Nucleus accumbens (tissue), 56 donors: ENCODE data around the gene GARNL3.

ENCODE experiments used
- DNase-seq, 56 donors: peaks; one replicate each; lab custom pipeline; 2025; lab: John Stamatoyannopoulos, UW

GARNL3 gene

GRCh38 chr9:127397646-127398274 lies 133.2 kb downstream of the GARNL3 start:
- DNase-seq = peak in 15 of 56 donors; percentile 10 to 64 (median 30)

- no peak for DNase-seq
Measured at GRCh38 chr9:127398275-127398647, 133.7 kb downstream of the GARNL3 start.

GRCh38 chr9:127398715-127399400 lies 134.3 kb downstream of the GARNL3 start:
- DNase-seq = no peak

- no peak for DNase-seq
Measured at GRCh38 chr9:127399736-127400269, 135.2 kb downstream of the GARNL3 start.

- peak in 18 of 56 donors; percentile 9 to 70 (median 46) for DNase-seq
Measured at GRCh38 chr9:127402401-127403090, 138.0 kb downstream of the GARNL3 start.

- no peak for DNase-seq
Measured at GRCh38 chr9:127403507-127404192, 139.1 kb downstream of the GARNL3 start.

GRCh38 chr9:127404631-127405030 lies 140.1 kb downstream of the GARNL3 start:
- DNase-seq = no peak

GRCh38 chr9:127405344-127406125 lies 141.0 kb downstream of the GARNL3 start:
- no peak for DNase-seq

- no peak for DNase-seq
Measured at GRCh38 chr9:127406799-127407491, 142.4 kb downstream of the GARNL3 start.

- no peak for DNase-seq
Measured at GRCh38 chr9:127407492-127407843, 142.9 kb downstream of the GARNL3 start.

GRCh38 chr9:127411122-127411521 lies 146.5 kb downstream of the GARNL3 start:
- no peak for DNase-seq

GRCh38 chr9:127415141-127415540 lies 150.6 kb downstream of the GARNL3 start:
- no peak for DNase-seq

- DNase-seq = no peak
Measured at GRCh38 chr9:127415657-127416056, 151.1 kb downstream of the GARNL3 start.

GRCh38 chr9:127417131-127418036 lies 152.8 kb downstream of the GARNL3 start:
- DNase-seq = peak in 11 of 56 donors; percentile 10 to 51 (median 29)

GRCh38 chr9:127418037-127418471 lies 153.5 kb downstream of the GARNL3 start:
- DNase-seq = peak in 2 of 56 donors; percentile 5 to 16

- DNase-seq = no peak
Measured at GRCh38 chr9:127419348-127419747, 154.8 kb downstream of the GARNL3 start.

GRCh38 chr9:127421057-127421456 lies 156.5 kb downstream of the GARNL3 start:
- no peak for DNase-seq

GRCh38 chr9:127422133-127422782 lies 157.7 kb downstream of the GARNL3 start:
- no peak for DNase-seq
